ENCODE results near the gene WNT10A.
"Not testable (repeated sequence)": the region's sequence is repeated elsewhere in the genome, so short reads cannot be mapped to it uniquely, and the experiment has no call there.

The WNT10A gene

DNA sequence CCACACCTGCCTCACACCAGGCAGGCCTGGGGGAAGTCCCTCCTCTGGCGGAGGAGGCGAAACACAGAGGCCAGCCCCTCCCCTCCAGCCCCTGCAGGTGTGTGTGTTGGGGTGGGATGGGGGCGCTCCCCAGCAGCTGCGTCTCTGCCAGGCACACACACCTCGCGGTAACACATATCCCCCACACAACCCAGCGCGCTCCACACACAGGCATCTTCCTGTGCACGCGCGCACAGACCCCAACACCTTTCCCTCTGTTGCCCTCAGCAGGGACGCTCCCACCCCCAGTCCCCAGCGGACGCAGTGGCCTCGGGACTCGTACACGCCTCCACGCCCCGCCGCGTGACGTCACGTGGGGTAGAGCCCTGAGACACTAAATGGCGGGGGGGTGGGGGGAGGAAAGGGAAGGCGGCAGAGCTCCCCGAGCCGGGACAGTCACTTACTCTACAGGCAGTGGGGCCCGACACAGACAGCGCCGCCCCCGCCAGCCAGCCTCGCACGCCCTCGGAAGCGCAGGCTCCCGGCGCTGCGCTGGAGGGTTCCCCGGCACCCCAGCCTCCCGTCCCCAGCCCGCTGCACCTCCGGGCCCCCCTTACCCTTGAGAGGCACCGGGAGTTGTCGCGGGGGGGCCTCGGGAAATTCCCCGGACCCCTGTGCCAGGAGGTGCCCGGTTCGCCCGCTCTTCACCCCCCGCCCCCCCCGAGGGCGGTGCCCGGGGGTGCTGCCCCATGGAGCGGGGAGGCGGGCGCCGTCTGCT, at the start of gene WNT10A:
Gene WNT10A (plus strand): TSS at position 751 of the 757 bp plus-strand sequence. CDS start 144 bp downstream, outside the sequence.
- DNase-seq (ENCODE audit: low spot score), result no peak

- DNase-seq (ENCODE audit: low spot score), result peak; percentile 27
These were observed 49.2 kb upstream of the WNT10A start, which contains the start of gene PRKAG3 for GRCh38 chr2:218831378-218831990. PRKAG3 (minus strand) TSS chr2:218831803.

GRCh38 chr2:218832081-218832480, 48.6 kb upstream of the WNT10A start:
- no peak for DNase-seq (ENCODE audit: low spot score)

DNA sequence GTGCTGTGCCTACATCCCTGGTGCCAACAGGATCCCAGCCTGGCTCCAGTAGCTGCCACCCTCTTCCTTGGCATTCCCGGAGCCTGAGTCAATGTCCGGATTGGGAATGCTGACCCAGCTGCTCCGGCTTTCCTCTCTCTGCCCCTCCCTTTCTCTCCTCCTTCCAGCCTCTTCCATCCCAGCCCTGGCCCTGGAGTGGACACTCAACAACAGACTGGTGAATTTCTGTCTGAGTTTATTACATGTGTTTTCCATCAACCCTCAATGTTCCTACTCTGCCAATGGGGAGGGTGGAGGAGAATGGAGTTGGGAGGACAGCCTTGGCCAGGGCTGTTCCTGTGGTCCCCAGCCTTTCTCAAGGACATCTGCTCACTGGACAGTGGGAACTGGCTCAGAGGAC, 48.1 kb upstream of the WNT10A start:
- DNase-seq (ENCODE audit: low spot score), result peak; percentile 84

DNA sequence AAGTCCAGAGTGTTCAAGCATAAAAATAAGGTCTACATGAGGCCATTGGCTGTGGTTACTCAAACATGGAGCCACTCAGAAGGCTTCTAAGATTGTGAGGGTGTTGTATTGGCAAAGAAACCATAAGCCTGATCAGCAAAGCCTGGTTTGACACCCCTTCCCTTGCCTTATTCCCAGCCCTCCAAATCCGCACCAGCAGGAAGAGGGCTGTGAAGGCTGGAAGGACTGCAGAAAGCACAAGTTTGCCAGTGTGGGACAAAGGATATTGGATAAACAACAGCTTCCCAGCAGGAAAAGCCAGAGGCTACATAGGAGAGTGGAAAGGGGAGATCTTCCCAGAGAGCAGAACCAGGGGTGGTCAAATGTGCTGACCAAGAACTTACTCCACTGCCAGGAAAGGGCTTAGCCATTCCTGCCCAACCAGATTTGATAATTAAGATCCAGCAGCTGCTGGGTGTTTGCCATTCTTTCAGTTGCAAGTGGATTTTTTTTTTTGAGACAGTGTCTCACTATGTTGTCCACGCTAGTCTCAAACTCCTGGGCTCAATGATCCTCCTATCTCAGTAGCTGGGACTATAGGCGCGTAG, 47.5 kb upstream of the WNT10A start:
- DNase-seq (ENCODE audit: low spot score), result peak; percentile 9

DNA sequence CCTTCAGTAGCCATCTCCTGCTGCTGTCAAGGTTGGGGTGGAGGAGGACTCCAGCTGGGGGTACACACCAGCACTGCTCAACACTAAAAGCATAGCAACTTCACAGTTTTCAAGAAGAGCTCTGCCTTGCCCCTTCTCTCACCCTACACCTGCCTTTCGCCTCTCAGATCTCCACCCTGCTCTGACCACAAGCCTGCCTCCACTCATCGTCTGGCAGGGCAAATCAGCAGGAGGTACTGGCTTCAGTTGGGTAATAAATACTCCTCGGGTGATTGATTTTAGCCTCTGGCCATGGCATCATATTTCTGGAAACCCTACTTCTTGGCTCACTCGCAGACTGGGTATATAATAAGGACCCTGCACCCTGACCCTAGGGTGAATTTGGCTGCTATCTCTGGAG, 46.0 kb upstream of the WNT10A start:
- no peak for DNase-seq (ENCODE audit: low spot score)

DNA sequence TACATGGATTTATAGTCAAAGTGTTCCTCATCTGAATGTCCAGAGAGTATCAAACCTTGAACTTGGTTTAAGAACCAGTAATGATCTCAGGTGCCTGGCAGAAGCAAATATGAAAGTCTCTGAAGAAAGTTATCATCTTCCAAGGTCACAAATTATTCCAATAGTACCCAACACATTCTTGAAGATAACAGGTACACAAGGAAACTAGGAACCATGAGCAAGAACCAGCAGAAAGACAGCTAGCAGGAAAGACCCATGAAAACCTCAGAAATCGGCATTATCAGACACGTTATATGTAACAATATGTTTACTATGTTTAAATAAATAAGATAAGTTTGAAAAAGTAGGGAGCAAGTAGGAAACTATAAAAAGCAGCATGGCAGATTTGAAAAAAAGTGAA, 43.2 kb upstream of the WNT10A start:
- DNase-seq (ENCODE audit: low spot score), result no peak

DNA sequence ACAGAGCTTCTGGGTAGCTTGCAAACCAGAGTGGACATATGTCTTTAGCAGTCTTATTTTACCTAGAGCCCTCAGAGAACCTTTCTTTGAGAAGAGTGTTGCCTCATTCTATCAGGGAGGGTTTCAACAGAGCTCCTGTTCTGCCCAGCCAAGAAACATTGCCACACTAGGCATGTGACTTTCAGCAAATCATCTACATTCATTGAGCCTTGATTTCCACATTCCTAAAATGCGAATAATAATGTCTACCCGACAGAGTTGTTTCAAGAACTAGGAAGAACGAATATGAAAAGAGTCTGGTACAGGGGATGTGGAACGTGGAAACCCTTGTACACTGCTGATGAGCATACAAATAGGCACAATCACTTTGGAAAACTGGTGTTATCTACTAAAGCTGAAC, 41.2 kb upstream of the WNT10A start:
- peak; percentile 70 for DNase-seq (ENCODE audit: low spot score)

GRCh38 chr2:218839888-218840287, 40.8 kb upstream of the WNT10A start:
- no peak for DNase-seq (ENCODE audit: low spot score)

- DNase-seq (ENCODE audit: low spot score), result not testable (repeated sequence)
These were observed 36.3 kb upstream of the WNT10A start for GRCh38 chr2:218844334-218844733.

- not testable (repeated sequence) for DNase-seq (ENCODE audit: low spot score)
These were observed 33.7 kb upstream of the WNT10A start for GRCh38 chr2:218846963-218847362.

GRCh38 chr2:218849721-218850120, 30.9 kb upstream of the WNT10A start:
- no peak for DNase-seq (ENCODE audit: low spot score)

DNA sequence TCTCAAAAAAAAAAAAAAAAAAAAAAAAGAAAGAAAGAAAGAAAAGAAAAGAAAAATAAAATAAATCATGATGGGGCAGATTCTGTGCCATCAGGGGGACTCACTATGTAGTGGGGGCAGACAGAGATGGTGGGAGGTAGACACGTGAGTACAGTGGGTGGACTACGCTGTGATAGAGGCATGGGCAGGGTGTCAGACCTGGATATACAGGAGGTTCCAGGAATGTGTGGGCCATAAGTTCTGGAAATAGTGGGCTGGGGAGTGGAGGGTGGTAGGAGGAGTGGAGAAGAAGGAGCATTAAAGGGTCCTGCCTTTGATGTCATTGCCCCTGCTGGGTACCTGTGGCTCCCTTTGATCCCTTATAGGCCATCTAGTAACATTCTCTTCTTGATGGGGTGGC, 29.9 kb upstream of the WNT10A start:
- no peak for DNase-seq (ENCODE audit: low spot score)

- DNase-seq (ENCODE audit: low spot score), result no peak
These were observed 29.4 kb upstream of the WNT10A start for GRCh38 chr2:218851286-218851685.

- DNase-seq (ENCODE audit: low spot score), result peak; percentile 61
These were observed 27.6 kb upstream of the WNT10A start for GRCh38 chr2:218852911-218853667.

DNA sequence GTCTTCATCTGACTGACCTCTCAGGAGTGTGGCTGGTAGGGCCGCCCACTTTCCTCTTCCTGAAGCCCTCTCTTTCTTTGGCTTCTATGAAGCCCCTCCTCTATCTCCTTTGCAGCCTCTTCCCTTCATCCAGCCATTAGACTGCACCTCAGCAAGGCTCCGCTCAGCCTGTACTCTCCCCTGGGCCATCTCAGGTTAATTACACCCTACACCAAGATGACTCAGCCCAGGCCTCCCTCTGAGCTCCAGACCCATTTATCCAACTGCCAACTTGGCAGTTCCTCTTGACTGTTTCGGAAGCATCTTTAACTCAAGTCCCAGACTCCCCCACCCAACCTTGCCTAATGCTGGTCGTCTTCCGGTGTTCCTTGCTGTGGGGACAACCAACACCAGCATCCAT, 26.9 kb upstream of the WNT10A start:
- no peak for DNase-seq (ENCODE audit: low spot score)

DNA sequence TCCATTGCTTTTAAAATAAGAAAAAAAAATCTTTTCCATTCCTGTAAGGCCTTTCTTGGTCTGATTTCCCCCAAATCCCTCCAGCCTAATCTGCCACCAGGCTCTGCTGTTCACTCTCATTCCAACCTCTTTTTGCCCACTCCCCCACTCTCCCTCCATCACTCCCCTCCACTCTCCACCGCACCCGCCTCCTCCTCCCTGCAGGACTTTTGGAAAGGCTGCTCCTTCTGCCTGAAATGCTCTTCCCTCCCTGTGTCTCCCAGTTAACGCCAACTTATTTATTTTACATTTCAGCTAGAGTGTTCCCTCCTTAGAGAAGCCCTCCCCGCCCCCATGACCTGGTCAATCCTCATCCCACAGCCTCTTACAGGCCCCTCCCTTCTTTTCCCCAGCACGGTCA, 25.8 kb upstream of the WNT10A start:
- DNase-seq (ENCODE audit: low spot score), result no peak

GRCh38 chr2:218855305-218856166, 25.1 kb upstream of the WNT10A start:
- DNase-seq (ENCODE audit: low spot score), result no peak

- no peak for DNase-seq (ENCODE audit: low spot score)
These were observed 24.3 kb upstream of the WNT10A start for GRCh38 chr2:218856167-218856895.

- DNase-seq (ENCODE audit: low spot score), result no peak
These were observed 23.8 kb upstream of the WNT10A start for GRCh38 chr2:218856896-218857243.
